DOHH2 (cell line): ENCODE measurements around the gene PTPN7.
A peak's percentile ranks its signal among the peaks of the same experiment; 100 is the strongest.
"Not testable (repeated sequence)": the region's sequence is repeated elsewhere in the genome, so short reads cannot be mapped to it uniquely, and the experiment has no call there.

Experiments used
- H3F3A ChIP-seq: fragments of 200-600 bp; sonication (generic), shearing (Covaris generic); 2 replicates; pipeline ENCODE4 v1.6.0; 2016; ENCODE audit warnings: antibody characterized with exemption, mild to moderate bottlenecking; ENCODE audit not compliant: control insufficient read depth, insufficient read depth
- H3K27ac ChIP-seq: fragments of 200-600 bp; sonication (generic); 2 replicates; pipeline ENCODE4 v1.5.1; 2014; ENCODE audit warnings: low read depth, mild to moderate bottlenecking, low read length, moderate library complexity
- H3K27me3 ChIP-seq: fragments of 200-600 bp; sonication (generic); 2 replicates; pipeline ENCODE4 v1.6.1; 2014; ENCODE audit warnings: mild to moderate bottlenecking, low read length, mixed read lengths; ENCODE audit not compliant: control insufficient read depth
- H3K36me3 ChIP-seq: fragments of 200-600 bp; sonication (generic); 2 replicates; pipeline ENCODE4 v1.6.1; 2014; ENCODE audit warnings: mild to moderate bottlenecking, low read length, moderate library complexity, mixed read lengths; ENCODE audit not compliant: control insufficient read depth
- H3K4me1 ChIP-seq: fragments of 200-600 bp; sonication (generic); 2 replicates; pipeline ENCODE4 v1.6.1; 2014; ENCODE audit warnings: mild to moderate bottlenecking, low read length, mixed read lengths; ENCODE audit not compliant: control insufficient read depth
- H3K4me2 ChIP-seq: fragments of 200-600 bp; sonication (generic); 2 replicates; pipeline ENCODE4 v1.6.0; 2014; ENCODE audit warnings: mild to moderate bottlenecking, low read length, moderate library complexity
- H3K4me3 ChIP-seq: fragments of 200-600 bp; sonication (generic); 2 replicates; pipeline ENCODE4 v1.5.1; 2014; ENCODE audit warnings: mild to moderate bottlenecking, low read length, mixed read lengths
- H3K79me2 ChIP-seq: fragments of 200-600 bp; sonication (generic); 2 replicates; pipeline ENCODE4 v1.6.1; 2014; ENCODE audit warnings: mild to moderate bottlenecking, low read length, mixed read lengths; ENCODE audit not compliant: control insufficient read depth
- H3K9me2 ChIP-seq: fragments of 200-600 bp; sonication (generic); replicated peaks from 2 replicates; pipeline ENCODE4 v1.6.1; 2014; ENCODE audit warnings: mild to moderate bottlenecking, low read length, mixed read lengths; ENCODE audit not compliant: control insufficient read depth
- H3K9me3 ChIP-seq: fragments of 200-600 bp; sonication (generic); 2 replicates; pipeline ENCODE4 v1.6.1; 2014; ENCODE audit warnings: antibody characterized with exemption, low read length, mixed read lengths; ENCODE audit not compliant: control insufficient read depth, insufficient read depth
- H4K20me1 ChIP-seq: fragments of 200-600 bp; sonication (generic); 2 replicates; pipeline ENCODE4 v1.6.0; 2014; ENCODE audit warnings: low read depth, mild to moderate bottlenecking, antibody characterized with exemption, low read length, moderate library complexity; ENCODE audit not compliant: control insufficient read depth, insufficient read depth
- EZH2phosphoT487 ChIP-seq: fragments of 200-600 bp; sonication (generic); IDR thresholded peaks from 2 replicates; pipeline ENCODE4 v1.6.1; 2017; ENCODE audit warnings: borderline replicate concordance, mild to moderate bottlenecking, antibody characterized with exemption, low read length, moderate library complexity, mixed read lengths
- TF ChIP-seq, protein P1 (sequence below): fragments of 200-600 bp; sonication (generic); IDR thresholded peaks from one replicate; pipeline ENCODE4 v1.5.1; 2014; ENCODE audit warnings: antibody characterized with exemption, mild to moderate bottlenecking, low read depth, low read length; ENCODE audit not compliant: poor library complexity, severe bottlenecking

Gene PTPN7

DNA sequence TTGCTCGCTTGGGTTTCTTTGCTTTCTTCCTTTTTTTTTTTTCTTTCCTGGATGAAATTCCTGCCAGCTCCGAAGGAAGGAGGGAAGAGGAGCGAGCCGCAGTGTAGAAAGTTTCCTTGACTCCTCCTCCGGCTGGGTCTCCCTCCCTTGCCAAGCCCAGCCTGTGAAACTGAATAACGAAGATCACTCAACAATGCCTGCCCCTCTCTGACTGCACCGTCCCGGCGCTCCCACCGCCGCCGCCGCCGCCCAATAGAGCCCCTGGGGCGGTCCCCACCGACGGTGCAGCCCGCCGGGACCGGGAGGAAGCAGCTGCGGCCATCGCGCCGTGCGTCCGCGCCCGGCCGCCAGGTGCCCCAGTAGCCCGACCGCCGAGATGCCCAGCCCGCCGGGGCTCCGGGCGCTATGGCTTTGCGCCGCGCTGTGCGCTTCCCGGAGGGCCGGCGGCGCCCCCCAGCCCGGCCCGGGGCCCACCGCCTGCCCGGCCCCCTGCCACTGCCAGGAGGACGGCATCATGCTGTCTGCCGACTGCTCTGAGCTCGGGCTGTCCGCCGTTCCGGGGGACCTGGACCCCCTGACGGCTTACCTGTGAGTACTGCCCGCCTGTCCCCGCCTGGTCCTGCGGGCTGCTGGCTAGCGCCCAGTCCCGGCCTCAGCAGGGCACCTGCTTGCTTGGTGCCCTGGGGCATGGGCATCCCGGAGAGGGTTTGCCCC, 33.4 kb upstream of the PTPN7 start, which contains the start of gene LGR6:
TSS of gene LGR6 (plus strand) at position 186 of the 714 bp plus-strand sequence. CDS start at position 377, 191 bp downstream.
- Histone ChIP-seq H3K4me3 (peak within 1 kb of the TSS; percentile 56), H4K20me1 (no peaks in the 10 kb centered on the region), H3K9me3 (no peaks in the 10 kb centered on the region), H3K36me3 (no peaks in the 10 kb centered on the region), H3K4me1 (peaks cover 33% of the 10 kb centered on the region), H3K79me2 (no peaks in the 10 kb centered on the region), H3K27me3 (peaks cover 18% of the 10 kb centered on the region), H3K27ac (no peak within 1 kb of the TSS), H3K9me2 (no peaks in the 10 kb centered on the region), H3F3A (no peaks in the 10 kb centered on the region), H3K4me2 (peak within 1 kb of the TSS; percentile 58)
- no peak for TF ChIP-seq EZH2phosphoT487
- TF ChIP-seq, protein P1, sequence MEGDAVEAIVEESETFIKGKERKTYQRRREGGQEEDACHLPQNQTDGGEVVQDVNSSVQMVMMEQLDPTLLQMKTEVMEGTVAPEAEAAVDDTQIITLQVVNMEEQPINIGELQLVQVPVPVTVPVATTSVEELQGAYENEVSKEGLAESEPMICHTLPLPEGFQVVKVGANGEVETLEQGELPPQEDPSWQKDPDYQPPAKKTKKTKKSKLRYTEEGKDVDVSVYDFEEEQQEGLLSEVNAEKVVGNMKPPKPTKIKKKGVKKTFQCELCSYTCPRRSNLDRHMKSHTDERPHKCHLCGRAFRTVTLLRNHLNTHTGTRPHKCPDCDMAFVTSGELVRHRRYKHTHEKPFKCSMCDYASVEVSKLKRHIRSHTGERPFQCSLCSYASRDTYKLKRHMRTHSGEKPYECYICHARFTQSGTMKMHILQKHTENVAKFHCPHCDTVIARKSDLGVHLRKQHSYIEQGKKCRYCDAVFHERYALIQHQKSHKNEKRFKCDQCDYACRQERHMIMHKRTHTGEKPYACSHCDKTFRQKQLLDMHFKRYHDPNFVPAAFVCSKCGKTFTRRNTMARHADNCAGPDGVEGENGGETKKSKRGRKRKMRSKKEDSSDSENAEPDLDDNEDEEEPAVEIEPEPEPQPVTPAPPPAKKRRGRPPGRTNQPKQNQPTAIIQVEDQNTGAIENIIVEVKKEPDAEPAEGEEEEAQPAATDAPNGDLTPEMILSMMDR, result no peak

DNA sequence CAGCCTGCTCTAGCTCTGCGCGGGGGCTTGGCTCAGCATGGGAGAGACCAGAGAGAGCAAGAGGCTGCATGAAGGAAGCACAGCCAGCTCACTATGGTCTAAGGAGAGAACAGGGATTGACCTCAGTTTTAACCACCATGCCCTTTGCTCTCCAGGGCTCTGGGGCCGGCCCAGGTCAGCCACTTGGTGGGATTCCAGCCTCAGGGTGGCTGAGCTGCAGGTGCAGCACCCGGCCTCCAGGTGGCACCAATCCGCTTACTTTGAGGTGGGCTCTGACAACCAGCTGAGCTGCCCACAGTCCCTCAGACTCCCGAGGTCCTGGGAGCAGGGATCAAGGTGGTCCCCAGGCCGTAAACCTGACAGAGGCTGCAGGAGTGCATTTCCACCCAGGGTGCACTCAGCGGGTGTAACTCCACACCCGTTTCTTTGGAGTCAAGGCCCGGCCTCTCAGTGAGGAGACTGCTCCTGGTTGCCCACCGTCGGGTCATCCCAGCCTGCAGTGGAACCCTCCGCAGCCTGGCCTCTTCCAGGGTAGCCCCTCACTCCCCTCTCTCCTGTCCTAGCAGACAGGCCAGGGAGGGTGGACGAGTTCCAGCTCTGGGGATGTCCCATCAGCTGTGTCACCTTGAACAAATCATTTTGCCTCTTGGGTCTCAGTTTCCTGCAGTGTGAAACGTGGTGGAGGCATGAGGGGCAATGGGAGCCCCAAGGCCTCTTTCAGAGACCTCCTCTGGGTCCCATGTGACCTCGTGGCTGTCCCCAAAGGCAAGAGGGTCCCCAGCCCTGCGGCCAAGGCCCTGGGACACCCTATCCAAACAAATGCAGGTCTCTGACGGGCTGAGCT, 32.6 kb upstream of the PTPN7 start:
- no peaks in the 10 kb centered on the region for H3K9me3 ChIP-seq
- H3K27me3 ChIP-seq, result peaks cover 20% of the 10 kb centered on the region
- peak overlapping the region; percentile 58 for H3K4me2 ChIP-seq
- no peak overlapping the region for H3K27ac ChIP-seq
- H4K20me1 ChIP-seq, result no peaks in the 10 kb centered on the region
- H3K4me3 ChIP-seq, result peak overlapping the region; percentile 56
- H3K4me1 ChIP-seq, result peaks cover 31% of the 10 kb centered on the region
- H3K36me3 ChIP-seq, result no peaks in the 10 kb centered on the region
- no peaks in the 10 kb centered on the region for H3K79me2 ChIP-seq
- TF ChIP-seq EZH2phosphoT487, result no peak
- TF ChIP-seq, protein P1, result peak; percentile 84
- H3F3A ChIP-seq, result no peaks in the 10 kb centered on the region
- no peaks in the 10 kb centered on the region for H3K9me2 ChIP-seq

DNA sequence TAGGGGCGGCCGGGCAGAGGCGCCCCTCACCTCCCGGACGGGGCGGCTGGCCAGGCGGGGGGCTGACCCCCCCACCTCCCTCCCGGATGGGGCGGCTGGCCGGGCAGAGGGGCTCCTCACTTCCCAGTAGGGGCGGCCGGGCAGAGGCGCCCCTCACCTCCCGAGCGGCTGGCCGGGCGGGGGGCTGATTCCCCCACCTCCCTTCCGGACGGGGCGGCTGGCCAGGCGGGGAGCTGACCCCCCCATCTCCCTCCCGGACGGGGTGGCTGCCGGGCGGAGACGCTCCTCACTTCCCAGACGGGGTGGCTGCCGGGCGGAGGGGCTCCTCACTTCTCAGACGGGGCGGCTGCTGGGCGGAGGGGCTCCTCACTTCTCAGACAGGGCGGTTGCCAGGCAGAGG, 31.0 kb upstream of the PTPN7 start:
- peaks cover 23% of the 10 kb centered on the region for H3K27me3 ChIP-seq
- peaks cover 31% of the 10 kb centered on the region for H3K4me1 ChIP-seq
- not testable (repeated sequence) for H4K20me1 ChIP-seq, H3K9me2 ChIP-seq, H3K4me2 ChIP-seq, H3K36me3 ChIP-seq, H3K4me3 ChIP-seq, H3K27ac ChIP-seq, H3K79me2 ChIP-seq, H3K9me3 ChIP-seq, H3F3A ChIP-seq
